MCF 10A (cell line): ENCODE results near the gene GPX3. TPM values are rescaled to one million over a fixed set of nuclear protein-coding genes. Genes with fewer than 3 reads are reported as not detected.
A peak's percentile ranks its signal among the peaks of the same experiment; 100 is the strongest.

ENCODE experiments used
- BruUV-seq: library from RNA; stranded (reverse); fragments of 400-500 nt; replicated peaks from 2 replicates; lab custom pipeline; 2021; lab: Mats Ljungman, UMichigan
- CTCF ChIA-PET: fragments of 300-600 bp; sonication (Branson Sonifier 250); formaldehyde crosslinking; extraction: SDS; loops from one replicate; lab custom pipeline; 2021; ENCODE audit warnings: antibody characterized with exemption, inconsistent platforms; lab: Yijun Ruan, JAX
- POLR2A ChIA-PET: fragments of 300-600, 350-650 bp; sonication (Branson Sonifier 250); formaldehyde crosslinking; extraction: SDS; loops from one replicate; lab custom pipeline; 2020; ENCODE audit warnings: antibody characterized with exemption, inconsistent platforms; lab: Yijun Ruan, JAX
- DNase-seq: peaks from one replicate; pipeline ENCODE4 v3.0.0-alpha.2; 2018; ENCODE audit not compliant: unreplicated experiment
- H3K27ac Mint-ChIP-seq: one replicate; pipeline ENCODE4 v1.8.0; 2022; ENCODE audit warnings: mild to moderate bottlenecking, low read depth, mixed read lengths; ENCODE audit not compliant: unreplicated experiment
- H3K27me3 Mint-ChIP-seq: one replicate; pipeline ENCODE4 v1.8.0; 2022; ENCODE audit warnings: mixed read lengths; ENCODE audit not compliant: insufficient read depth, unreplicated experiment
- H3K36me3 Mint-ChIP-seq: one replicate; pipeline ENCODE4 v1.8.0; 2022; ENCODE audit warnings: mild to moderate bottlenecking, moderate library complexity, mixed read lengths; ENCODE audit not compliant: insufficient read depth, unreplicated experiment
- H3K4me1 Mint-ChIP-seq: one replicate; pipeline ENCODE4 v1.8.0; 2022; ENCODE audit warnings: mixed read lengths; ENCODE audit not compliant: insufficient read depth, unreplicated experiment
- H3K4me3 Mint-ChIP-seq: one replicate; pipeline ENCODE4 v1.8.0; 2022; ENCODE audit warnings: mild to moderate bottlenecking, moderate library complexity, mixed read lengths; ENCODE audit not compliant: unreplicated experiment
- H3K9me3 Mint-ChIP-seq: one replicate; pipeline ENCODE4 v1.8.0; 2022; ENCODE audit warnings: mixed read lengths; ENCODE audit not compliant: unreplicated experiment
- CTCF ChIP-seq: fragments of 200-600 bp; IDR thresholded peaks from one replicate; pipeline ENCODE4 v1.8.0; 2022; ENCODE audit warnings: antibody characterized with exemption, mild to moderate bottlenecking; ENCODE audit not compliant: unreplicated experiment
- intact Hi-C: fragments of 100-400 bp; cut with micrococcal nuclease; formaldehyde crosslinking; loops from 2 replicates; pipeline ENCODE4 v1.14.1; 2022
- total RNA-seq: library from RNA; stranded (reverse); gene quantifications from 2 replicates; pipeline ENCODE4 v1.2.3, GENCODE V29; 2022

GPX3 gene
- total RNA-seq, 1 experiment from 2014 or later: not detected

- TF ChIP-seq CTCF: no peak
- peaks cover 86% of the 10 kb centered on the region for H3K36me3 Mint-ChIP-seq
- no peak overlapping the region for H3K4me3 Mint-ChIP-seq
- no TSS peak for BruUV-seq
- no peak for DNase-seq
- H3K9me3 Mint-ChIP-seq: no peaks in the 10 kb centered on the region
- peaks cover 30% of the 10 kb centered on the region for H3K4me1 Mint-ChIP-seq
- H3K27me3 Mint-ChIP-seq: no peaks in the 10 kb centered on the region
- ChIA-PET POLR2A (interaction anchor here (0.9 kb wide), 1 partner anchor 23 kb away, joined by 3 read pairs; no protein-coding TSS in a partner anchor), CTCF (interaction anchor here (0.6 to 19.3 kb wide), 5 partner anchors 17 to 633 kb away, joined by 3 to 230 read pairs (median 6); no protein-coding TSS in a partner anchor)
- intact Hi-C loops: no loop called here
- no peak overlapping the region for H3K27ac Mint-ChIP-seq
Observed at GRCh38 chr5:151027961-151028479, 7.6 kb downstream of the GPX3 start.

- peaks cover 23% of the 10 kb centered on the region for H3K4me1 Mint-ChIP-seq
- H3K27me3 Mint-ChIP-seq: no peaks in the 10 kb centered on the region
- CTCF ChIA-PET: interaction anchor here (0.9 to 19.3 kb wide), 3 partner anchors 23 to 86 kb away, joined by 3 to 230 read pairs (median 23); no protein-coding TSS in a partner anchor
- intact Hi-C loops: no loop called here
- POLR2A ChIA-PET: interaction anchor here (0.9 kb wide), 1 partner anchor 24 kb away, joined by 3 read pairs; no protein-coding TSS in a partner anchor
- BruUV-seq: no TSS peak
- no peak for DNase-seq
- TF ChIP-seq CTCF: no peak
- H3K36me3 Mint-ChIP-seq: peaks cover 93% of the 10 kb centered on the region
- no peak overlapping the region for H3K27ac Mint-ChIP-seq
- H3K9me3 Mint-ChIP-seq: no peaks in the 10 kb centered on the region
- H3K4me3 Mint-ChIP-seq: no peak overlapping the region
Observed at GRCh38 chr5:151028717-151029116, 8.3 kb downstream of the GPX3 start.

GRCh38 chr5:151029179-151030055 is 9.0 kb downstream of the GPX3 start:
- BruUV-seq: no TSS peak
- TF ChIP-seq CTCF: no peak

GRCh38 chr5:151030056-151030336 is 9.6 kb downstream of the GPX3 start:
- Mint-ChIP-seq H3K27ac (no peak overlapping the region), H3K4me1 (peaks cover 17% of the 10 kb centered on the region), H3K4me3 (no peak overlapping the region), H3K27me3 (no peaks in the 10 kb centered on the region), H3K9me3 (no peaks in the 10 kb centered on the region), H3K36me3 (peaks cover 91% of the 10 kb centered on the region)
- TSS peak; percentile 94 for BruUV-seq
- TF ChIP-seq CTCF: no peak
- DNase-seq: no peak
- ChIA-PET CTCF (interaction anchor here (0.5 to 19.3 kb wide), 7 partner anchors 8 to 251 kb away, joined by 3 to 230 read pairs (median 7); partner anchors contain the start of gene SMIM3), POLR2A (interaction anchor here (0.7 kb wide), 1 partner anchor 9 kb away, joined by 3 read pairs; no protein-coding TSS in a partner anchor)
- intact Hi-C loops: no loop called here

More at GRCh38 chr5:151029179-151030055, 9.0 kb downstream of the GPX3 start:
- no peaks in the 10 kb centered on the region for H3K27me3 Mint-ChIP-seq
- intact Hi-C loops: no loop called here
- CTCF ChIA-PET: interaction anchor here (0.5 to 19.3 kb wide), 8 partner anchors 8 to 371 kb away, joined by 3 to 230 read pairs (median 5); no protein-coding TSS in a partner anchor
- no peak for DNase-seq
- H3K36me3 Mint-ChIP-seq: peaks cover 94% of the 10 kb centered on the region
- H3K27ac Mint-ChIP-seq: no peak overlapping the region
- POLR2A ChIA-PET: interaction anchor here (0.7 kb wide), 1 partner anchor 10 kb away, joined by 3 read pairs; no protein-coding TSS in a partner anchor
- H3K4me3 Mint-ChIP-seq: no peak overlapping the region
- H3K9me3 Mint-ChIP-seq: no peaks in the 10 kb centered on the region
- H3K4me1 Mint-ChIP-seq: peaks cover 22% of the 10 kb centered on the region
